Left colon (tissue), 2 donors: Measurements from ENCODE around the gene OPCML. TPM values are rescaled to one million over a fixed set of nuclear protein-coding genes. Genes with fewer than 3 reads are reported as not detected.

ENCODE experiments used
- ATAC-seq: fragments of 200-7000 bp; cut with Tn5 transposase; one replicate; pipeline ENCODE4 v1.9.1; 2020; ENCODE audit warnings: mild to moderate bottlenecking, moderate library complexity
- DNase-seq, 2 donors: peaks; one replicate each; pipeline ENCODE4 v3.0.0-alpha.2; 2020
- intact Hi-C, 2 donors: fragments of 100-400 bp; cut with DNase I in 1 of 2; cut with micrococcal nuclease in 1 of 2; formaldehyde crosslinking; loops; one replicate each; pipeline versions ENCODE4 v1.11.2 to v1.14.0; 2022; cut with DNase I, micrococcal nuclease
- total RNA-seq, 2 donors: library from RNA; stranded (reverse); fragmentation: NEBNext Ultra II Directional; extraction: Animal tissue kit (Norgen Biotek cat#: 25700); gene quantifications; one replicate each; pipeline ENCODE4 v1.2.1, GENCODE V29; 2021
- donor health status: DM: no; HTN: no; CAD: no.
- donor health status: DM: yes; HTN: yes; CAD: no.

Gene OPCML
- total RNA-seq, 2 donors from 2014 or later = 0.06 to 0.11 TPM

DNA sequence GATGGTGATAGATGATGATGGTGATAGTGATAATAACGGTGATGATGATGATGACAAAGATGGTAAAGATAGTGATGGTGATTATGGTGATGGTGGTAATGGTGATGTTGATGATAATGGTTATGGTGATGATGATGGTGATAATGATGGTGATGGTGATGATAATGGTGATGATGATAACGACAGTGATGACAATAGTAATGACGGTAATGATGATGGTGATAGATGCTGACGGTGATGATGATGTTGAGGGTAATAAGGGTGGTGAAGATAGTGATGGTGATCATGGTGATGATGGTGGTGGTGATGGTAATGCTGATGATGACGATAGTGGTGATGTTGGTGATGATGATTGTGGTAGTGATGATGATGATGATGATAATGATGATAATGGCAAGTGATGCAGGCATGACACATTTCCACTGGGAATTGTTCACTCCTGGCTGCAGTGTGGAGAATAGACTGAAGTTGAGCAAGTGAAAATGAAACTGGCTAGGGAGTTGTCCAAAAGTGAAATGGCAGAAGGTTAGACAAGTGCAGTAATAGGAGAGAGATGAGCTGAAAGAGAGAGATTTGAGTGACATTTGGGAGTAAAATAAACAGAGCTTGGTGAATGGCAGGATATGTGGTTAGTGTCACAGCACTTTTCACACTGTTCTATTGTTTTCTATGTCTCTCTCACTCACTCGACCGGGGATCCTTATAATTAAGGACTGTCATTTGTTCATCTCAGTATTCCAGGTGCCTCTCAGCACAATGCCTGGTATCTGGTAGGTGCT lies 992.5 kb downstream of the OPCML start:
- intact Hi-C loops = no loop called here
- ATAC-seq (no peak), DNase-seq (no peak)

- intact Hi-C loops = no loop called here
- DNase-seq = no peak
- no peak for ATAC-seq
Measured at GRCh38 chr11:132538642-132539041, 993.7 kb downstream of the OPCML start.

DNA sequence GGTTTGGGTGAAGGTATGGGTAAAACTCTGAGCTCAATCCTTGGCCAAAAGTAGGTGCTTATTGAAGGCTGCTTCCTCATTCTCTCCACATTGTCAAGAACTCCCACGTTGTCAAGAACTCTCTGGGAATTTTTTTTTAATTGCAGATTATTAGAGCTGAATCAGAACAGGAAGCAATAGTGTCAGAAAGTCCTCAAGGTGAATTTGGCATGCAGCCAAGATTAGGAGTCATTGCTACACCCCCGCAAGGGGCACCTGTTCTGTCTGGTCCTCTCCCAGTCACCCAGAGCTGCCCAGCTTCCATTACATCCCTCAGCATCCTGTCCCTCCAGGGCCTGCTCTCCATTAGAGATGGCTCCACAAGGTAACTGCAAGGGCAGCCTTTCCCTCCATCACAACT lies 996.5 kb downstream of the OPCML start:
- intact Hi-C loops = no loop called here
- ATAC-seq = no peak

GRCh38 chr11:132531921-132532320 lies 1000.4 kb downstream of the OPCML start:
- ATAC-seq (no peak), DNase-seq (no peak)
- intact Hi-C loops = no loop called here

More for the DNA sequence above, 996.5 kb downstream of the OPCML start:
- DNase-seq = no peak

- DNase-seq = no peak
- ATAC-seq = no peak
- intact Hi-C loops = no loop called here
Measured at GRCh38 chr11:132528181-132528580, 1004.1 kb downstream of the OPCML start.

GRCh38 chr11:132523929-132524328 lies 1008.4 kb downstream of the OPCML start:
- ATAC-seq (no peak), DNase-seq (no peak)
- intact Hi-C loops = no loop called here

- intact Hi-C loops = no loop called here
- ATAC-seq (no peak), DNase-seq (no peak)
Measured at GRCh38 chr11:132520199-132520598, 1012.1 kb downstream of the OPCML start.

- no peak for ATAC-seq
- intact Hi-C loops = no loop called here
- DNase-seq = no peak
Measured at GRCh38 chr11:132519241-132519815, 1013.0 kb downstream of the OPCML start.

GRCh38 chr11:132504501-132505041 lies 1027.7 kb downstream of the OPCML start:
- DNase-seq = no peak
- ATAC-seq = no peak
- intact Hi-C loops = no loop called here

DNA sequence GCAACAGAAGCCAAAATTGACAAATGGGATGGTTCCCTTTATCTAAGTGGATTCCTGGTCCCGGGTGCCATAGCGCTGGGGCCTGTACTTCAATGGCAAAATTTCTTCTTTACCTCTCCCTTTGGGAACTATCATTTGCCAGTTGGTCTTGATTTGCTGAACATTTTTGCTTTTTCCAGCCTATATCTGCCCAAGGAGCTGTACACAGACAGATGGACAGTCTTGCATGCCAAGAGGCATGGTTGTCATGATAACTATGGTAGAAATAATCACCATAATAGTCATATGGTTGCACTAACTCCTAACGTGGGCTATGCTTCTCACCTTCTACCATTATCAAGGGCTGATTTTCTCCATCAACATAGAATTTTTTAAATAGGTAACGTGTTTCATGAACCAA lies 1030.9 kb downstream of the OPCML start:
- DNase-seq (no peak), ATAC-seq (no peak)
- intact Hi-C loops = no loop called here

DNA sequence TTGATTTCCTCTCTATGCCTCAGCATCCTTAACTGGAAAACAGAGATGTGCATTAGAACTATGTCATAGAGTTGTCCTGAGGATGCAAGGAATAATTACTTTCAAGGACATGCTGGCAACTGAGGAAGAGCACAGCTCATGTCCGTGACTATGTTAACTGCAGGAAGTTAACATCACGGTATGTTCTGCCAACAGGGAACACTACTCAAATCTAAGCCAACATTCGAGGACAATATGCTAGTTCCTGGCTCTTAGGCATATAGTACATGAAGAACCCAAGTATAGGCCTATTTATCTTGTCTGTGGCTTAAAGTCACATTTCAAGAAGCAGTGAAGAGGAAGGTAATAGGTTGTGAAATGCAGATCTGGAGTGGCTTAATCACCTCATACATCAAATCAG lies 1032.6 kb downstream of the OPCML start:
- intact Hi-C loops = no loop called here
- ATAC-seq (no peak), DNase-seq (no peak)

GRCh38 chr11:132496341-132496740 lies 1036.0 kb downstream of the OPCML start:
- intact Hi-C loops = no loop called here
- ATAC-seq (no peak), DNase-seq (no peak)

DNA sequence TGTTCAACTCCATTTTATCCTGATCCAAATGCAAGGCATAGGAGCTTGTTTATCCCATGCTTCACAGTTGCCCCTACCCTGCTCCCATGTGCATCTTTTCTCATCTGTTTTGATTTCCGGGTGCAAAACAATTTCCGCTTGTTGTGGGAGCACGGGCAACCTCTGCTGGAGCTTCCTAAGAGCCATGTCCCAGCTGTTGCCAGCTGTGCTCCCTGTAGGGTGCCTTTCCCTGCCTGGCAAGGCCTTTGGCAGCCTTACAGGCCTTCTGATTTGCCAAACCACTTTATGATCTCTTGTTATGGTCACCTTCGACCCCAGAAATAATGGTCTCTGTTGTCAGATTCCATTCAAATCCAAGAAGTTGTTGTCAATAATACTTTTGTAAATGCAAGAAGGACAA lies 1038.5 kb downstream of the OPCML start:
- DNase-seq (no peak), ATAC-seq (no peak)
- intact Hi-C loops = no loop called here

DNA sequence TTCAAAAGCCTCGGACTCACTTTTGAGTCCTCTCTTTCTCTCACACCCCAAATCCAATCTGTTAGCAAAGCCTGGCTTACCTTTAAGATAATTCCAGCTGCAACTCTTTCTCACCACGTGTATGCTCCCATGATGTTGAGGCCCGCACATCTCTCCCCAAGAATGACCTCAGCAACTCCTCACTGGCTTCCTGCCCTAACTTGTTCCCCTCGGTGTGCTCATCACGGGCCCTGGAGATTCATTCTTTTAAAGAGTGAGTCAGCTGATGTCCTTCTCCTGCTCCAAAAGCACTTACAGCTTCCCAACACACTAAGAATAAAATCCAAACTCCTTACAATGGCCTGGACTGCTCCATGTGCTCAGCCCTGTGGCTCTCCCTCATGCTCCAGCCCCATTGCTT lies 1041.3 kb downstream of the OPCML start:
- ATAC-seq = no peak
- intact Hi-C loops = no loop called here
- no peak for DNase-seq

DNA sequence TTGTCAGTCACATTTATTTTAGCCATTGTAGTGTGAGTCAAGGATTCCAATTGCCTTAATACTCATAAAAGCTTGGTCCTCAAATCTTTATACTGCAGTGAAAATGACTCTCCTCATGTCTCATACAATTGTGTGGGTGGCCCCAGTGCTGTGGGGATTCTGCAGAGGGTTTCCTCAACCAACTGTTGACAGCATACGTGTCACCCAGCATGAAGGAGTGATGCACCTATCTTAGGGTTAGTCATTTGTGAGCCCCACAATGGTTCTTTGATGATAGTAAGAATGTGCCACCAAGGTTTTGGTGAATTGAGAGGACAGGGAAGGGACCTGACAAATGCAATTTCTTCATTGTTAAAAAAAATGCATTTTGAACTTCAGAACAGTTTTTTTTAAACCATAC lies 1046.2 kb downstream of the OPCML start:
- DNase-seq (no peak), ATAC-seq (no peak)
- intact Hi-C loops = no loop called here

DNA sequence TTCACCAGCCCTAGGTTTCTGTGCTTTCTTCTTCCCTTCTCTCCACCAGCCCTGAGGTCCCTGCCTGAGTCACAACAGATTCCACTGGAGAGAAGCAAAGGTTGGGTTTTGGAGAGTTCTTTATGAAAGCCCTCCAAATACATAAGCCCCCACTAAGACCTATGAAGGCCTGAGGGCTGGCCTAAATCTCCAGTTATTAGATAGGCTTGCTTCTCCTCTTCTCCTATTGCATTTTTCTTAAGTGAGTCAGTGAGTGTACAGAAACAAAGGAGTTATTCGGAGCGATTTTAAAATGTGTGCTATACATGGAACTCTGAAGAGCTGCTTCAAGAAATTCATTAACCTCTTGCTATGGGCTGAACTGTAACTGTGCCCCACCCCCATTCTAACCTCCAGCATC lies 1057.3 kb downstream of the OPCML start:
- no peak for ATAC-seq
- DNase-seq = no peak
- intact Hi-C loops = no loop called here

DNA sequence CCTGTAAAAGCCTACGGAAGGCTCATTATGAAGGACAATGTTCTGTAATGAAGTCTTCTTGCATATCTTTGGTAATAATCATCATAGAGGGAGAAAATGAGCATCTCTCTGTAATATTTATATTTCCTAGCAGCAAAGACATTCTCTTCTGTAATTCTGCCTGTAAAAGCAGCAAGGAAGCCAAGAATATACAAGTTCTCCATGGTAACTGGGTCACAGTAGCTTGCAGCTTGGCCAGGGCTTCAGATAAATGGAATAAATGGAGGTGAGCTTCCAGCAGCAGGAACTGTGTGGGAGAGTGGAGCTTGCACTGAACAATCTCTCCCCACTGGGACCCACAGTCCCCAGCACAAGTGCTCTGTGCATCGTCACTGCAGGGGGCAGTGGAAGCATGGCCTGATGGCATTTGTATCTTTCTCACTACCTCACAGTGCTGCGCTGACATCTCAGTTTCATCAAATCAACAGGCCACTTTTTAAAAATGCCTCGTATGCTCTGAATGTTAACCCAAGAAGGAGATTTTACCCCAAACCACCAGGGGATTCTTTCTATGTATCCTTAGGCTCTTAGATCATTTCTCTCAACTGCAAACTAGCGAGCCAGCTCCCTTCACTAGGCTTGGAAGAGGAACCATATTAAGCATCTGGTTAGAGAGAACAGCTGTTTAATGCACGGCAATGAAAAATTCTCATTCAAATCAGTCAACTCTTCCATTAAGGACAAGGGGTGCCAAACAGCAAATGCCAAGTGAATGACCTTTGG lies 1059.7 kb downstream of the OPCML start:
- DNase-seq (no peak), ATAC-seq (no peak)
- intact Hi-C loops = no loop called here

DNA sequence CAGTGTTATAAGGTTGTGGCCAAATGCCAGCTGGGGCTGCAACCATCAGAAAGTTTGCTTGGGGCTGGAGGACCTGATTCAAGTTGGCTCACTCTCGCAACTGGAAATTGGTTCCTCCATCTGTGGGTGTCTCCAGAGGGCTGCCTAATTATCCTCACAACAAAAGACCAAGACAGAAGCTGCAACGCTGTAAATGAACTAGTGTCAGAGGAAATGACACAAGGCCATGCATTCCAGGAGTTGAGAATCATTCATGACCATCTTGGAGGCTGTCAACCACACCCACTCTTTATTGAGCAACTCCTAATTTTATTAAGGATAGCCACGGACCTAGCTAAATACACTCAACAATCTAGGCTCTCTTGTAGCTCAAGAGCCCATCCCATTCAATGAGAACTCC lies 1060.8 kb downstream of the OPCML start:
- intact Hi-C loops = no loop called here

GRCh38 chr11:132466983-132467382 lies 1065.3 kb downstream of the OPCML start:
- ATAC-seq = no peak
- intact Hi-C loops = no loop called here
- no peak for DNase-seq

More for the DNA sequence above, 1060.8 kb downstream of the OPCML start:
- no peak for DNase-seq
- ATAC-seq = no peak

DNA sequence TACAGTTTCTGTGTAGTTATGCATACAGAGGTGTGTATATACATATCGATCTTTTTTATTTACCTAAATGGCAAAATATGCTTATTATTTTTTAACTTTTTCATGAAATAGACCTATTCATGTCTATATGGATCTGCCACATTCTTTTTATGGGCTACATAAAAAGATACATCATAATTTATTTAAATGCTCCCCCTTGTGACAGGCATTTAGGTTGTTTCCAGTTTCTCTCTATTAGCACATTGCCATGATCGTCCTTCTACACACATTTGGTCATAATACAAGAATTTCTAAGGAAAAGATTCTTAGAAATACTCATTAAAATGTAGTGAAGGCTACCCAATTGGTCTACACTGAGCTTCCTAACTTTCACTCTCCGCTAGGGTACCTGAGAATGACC lies 1067.4 kb downstream of the OPCML start:
- intact Hi-C loops = no loop called here
- no peak for ATAC-seq
- DNase-seq = no peak
